EL (cell line): ENCODE measurements around the gene EIF4G3.
"Not testable (repeated sequence)": the region's sequence is repeated elsewhere in the genome, so short reads cannot be mapped to it uniquely, and the experiment has no call there.

Experiments used
- DNase-seq: peaks from one replicate; pipeline ENCODE4 v3.0.0-alpha.2; 2016

EIF4G3 gene

DNA sequence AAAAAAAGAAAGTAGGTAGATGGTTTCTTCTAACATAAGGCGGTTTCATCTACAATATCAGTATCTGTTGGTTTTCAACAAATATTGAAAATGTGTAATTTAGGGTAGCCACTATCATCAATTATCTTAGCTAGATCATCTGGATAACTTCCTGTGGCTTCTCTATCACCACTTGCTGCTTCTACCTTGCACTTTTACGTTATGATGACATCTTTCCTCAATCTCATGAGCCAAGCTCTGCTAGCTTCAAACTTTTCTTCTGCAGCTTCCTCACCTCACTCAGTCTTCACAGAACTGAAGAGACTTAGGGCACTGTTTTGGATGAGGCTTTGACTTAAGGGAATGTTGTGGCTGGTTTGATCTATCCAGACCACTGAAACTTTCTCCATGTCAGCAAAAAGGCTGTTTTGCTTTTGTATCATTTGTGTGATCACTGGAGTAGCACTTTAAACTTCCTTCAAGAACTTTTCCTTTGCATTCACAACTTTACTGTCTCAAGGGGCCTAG is 244.7 kb downstream of the EIF4G3 start:
- no peak for DNase-seq

DNA sequence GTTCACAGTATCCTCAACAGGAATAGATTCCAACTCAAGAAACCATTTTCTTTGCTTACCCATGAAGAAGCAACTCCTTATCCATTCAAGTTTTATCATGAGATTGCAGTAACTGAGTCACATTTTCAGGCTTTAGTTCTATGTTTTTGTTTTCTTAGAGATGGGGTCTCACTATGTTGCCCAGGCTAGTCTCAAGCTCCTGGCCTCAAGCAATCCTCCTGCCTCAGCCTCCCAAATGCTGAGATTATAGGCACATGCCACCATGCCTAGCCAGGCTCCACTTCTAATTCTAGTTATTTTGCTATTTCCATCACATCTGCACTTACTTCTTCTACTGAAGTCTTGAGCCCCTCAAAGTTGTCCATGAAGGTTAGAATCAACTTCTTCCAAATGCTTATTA is 246.3 kb downstream of the EIF4G3 start:
- no peak for DNase-seq

DNA sequence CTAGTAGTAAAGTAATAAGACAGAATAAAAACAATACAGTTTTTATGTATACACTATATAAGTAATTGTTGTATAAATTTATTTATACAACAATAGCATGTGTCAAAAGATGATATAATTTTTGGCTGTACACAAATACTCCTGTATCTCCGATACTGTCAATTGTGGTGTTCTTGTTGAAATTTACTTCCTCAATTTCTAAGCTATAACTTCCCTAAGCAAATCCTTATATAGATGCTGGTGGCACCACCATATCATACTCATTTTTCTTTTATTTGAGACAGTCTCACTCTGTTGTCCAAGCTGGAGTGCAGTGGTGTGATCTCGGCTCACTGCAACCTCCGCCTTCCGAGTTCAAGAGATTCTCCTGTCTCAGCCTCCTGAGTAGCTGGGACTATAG is 248.6 kb downstream of the EIF4G3 start:
- no peak for DNase-seq

DNA sequence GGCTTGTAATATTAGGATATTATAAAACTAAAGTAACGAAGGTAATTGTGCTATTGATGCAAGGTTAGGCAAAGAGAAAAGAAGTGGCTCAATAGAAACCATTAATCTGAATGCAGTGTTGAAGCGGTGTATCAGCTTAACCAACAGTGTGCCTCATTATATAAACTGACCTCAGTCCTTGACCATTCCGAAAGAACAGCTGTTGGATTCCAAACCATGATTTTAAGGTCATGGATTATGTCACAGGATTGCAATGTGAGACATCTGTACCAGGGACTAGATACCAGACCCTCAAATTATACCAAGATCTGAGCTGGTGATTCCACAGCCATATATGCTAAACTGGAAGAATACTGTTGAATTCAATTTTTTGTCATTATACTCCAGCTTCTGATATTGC is 255.4 kb downstream of the EIF4G3 start:
- DNase-seq = peak; percentile 34

DNA sequence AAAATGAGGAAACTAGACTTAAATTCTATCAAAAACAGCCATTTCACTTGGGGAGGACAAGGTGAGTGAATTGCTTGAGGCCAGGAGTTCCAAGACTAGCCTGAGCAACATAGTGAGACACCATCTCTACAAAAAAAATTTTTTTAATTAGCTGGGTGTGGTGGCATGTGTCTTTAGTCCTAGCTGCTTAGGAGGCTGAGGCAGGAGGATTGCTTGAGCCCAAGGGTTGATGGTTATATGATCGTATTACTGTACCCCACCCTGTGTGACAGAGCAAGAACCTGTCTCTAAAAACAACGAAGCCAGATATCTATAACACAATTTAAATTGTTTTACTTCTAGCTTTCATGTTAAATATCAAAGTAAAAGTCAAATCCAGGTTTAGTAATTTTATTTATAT is 263.5 kb downstream of the EIF4G3 start:
- no peak for DNase-seq

DNA sequence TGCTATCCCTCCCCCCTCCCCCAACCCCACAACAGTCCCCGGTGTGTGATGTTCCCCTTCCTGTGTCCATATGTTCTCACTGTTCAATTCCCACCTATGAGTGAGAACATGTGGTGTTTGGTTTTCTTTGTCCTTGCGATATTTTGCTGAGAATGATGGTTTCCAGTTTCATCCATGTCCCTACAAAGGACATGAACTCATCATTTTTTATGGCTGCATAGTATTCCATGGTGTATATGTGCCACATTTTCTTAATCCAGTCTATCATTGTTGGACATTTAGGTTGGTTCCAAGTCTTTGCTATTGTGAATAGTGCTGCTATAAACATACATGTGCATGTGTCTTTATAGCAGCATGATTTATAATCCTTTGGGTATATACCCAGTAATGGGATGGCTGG is 269.2 kb downstream of the EIF4G3 start:
- DNase-seq = not testable (repeated sequence)

DNA sequence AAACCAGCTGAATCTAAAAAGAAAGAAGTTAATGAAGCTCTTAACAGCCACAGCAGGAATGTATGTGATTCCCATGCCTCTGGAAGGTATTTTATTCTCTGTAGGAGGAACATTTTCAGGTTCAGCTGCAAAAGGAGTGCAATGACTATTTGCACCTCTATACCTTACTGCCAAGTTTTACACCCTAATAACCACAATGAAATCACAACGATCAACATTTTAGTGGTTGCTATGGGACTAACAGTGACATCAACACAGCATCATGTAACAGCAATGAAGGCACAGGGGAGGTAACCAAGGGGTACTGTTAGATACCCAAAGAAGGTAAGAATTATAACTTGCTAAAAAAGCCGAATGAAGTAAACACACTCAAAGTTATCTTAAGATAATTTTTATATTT is 273.3 kb downstream of the EIF4G3 start:
- DNase-seq = no peak

DNA sequence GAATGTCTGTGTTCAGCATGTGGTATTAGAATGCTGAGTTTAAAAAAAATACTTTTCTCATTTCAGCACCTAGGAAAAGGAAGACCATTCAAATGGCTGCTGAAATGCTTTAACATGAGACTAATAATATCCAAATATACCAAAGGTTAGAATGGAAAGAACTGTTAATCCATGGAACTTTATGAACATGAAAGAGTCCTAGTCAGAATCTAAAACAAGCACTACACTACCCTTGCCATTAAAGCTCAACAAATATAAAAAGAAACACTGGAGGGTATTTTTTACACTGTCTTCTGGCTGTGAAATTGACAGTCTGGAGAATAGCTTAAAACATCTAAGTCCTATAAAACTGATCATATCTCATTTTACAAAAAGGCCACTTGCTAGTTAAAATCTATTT is 276.6 kb downstream of the EIF4G3 start:
- DNase-seq = no peak

DNA sequence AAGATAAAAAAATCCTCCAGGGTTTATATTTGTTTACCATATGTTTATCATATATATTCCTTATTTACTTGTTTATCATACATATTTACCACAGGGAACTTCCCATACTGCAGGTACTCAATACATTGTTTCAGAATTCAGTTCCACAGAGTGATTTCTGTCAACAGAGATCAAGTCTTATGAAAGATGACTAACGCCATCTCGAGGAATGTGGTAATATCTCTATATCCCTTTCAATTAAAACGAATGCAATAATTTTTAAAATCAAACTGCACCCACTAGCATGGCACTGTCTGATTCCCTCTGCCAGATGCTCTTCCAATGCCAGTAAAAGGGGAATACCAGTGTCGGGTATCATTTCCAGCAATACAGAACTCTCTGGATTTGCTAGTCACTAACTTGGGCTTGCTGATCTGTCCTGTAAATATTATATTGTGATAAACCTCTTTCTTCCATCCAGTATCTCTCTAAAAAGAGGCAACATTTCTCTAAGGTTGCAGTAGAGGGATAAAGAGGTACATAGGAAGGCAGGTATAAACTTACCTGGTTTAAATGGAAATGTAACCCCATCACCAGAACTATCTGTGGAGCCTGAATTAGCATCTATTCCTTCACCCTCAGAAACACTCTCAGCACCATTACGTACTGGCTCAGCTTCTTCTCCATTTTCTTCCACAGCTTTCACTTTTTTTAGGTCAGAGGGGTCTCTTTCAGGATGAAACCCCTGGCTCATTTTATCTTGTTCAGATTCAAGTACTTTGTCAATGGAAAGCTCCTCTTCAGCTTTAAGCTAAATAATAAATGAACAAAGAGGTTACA is 277.3 kb downstream of the EIF4G3 start:
- DNase-seq = no peak

DNA sequence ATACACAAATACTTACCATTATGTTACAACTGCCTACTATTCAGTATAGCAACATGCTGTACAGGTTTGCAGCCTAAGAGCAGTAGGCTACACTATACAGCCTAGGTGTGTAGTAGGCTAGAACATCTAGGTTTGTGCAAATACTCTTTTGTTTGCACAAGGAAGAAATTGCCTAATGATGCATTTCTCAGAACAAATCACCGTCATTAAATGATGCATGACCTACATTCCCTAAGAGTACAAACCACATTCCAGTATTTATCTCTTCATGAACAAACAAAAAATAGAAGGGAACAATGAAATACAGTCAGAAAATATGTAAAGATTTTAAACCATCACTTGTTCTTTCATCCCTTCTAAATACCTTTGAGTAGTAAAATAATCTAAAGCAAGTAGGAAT is 279.9 kb downstream of the EIF4G3 start:
- no peak for DNase-seq

DNA sequence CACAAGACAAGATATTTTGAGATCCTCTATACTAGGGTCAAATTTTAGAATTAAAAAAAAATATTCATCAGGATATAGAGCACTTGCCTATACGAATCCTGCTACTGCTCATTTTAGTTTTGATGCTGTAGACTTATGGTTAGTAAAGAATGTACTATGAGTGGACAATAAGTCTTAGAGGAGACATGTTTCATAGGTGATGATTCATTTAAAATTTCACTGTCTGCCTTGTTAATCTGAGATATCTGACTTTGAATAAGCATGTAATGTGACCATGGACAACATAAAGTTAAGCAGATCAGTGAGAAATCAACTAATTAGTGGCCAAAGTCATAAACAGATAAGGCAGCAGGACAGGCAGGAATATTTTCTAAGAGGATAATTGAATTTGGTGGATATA is 282.8 kb downstream of the EIF4G3 start:
- DNase-seq = no peak

DNA sequence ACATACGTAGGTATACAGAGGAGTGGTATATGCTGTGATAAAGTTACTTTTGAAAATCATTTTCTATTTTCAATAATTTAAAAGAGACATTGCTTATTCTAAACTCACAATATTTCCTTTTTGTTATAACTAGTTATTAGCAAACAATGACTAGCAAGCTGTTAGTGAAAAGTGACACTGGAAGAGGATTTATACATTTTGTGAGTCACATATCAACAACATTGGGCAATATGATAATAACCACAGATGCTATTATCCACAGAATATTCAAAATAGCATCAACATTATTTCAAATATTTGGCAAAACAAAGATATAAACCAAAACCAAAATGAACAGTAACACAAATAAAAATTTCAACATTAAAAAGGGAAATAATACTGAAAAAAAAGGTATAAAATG is 285.6 kb downstream of the EIF4G3 start:
- no peak for DNase-seq

DNA sequence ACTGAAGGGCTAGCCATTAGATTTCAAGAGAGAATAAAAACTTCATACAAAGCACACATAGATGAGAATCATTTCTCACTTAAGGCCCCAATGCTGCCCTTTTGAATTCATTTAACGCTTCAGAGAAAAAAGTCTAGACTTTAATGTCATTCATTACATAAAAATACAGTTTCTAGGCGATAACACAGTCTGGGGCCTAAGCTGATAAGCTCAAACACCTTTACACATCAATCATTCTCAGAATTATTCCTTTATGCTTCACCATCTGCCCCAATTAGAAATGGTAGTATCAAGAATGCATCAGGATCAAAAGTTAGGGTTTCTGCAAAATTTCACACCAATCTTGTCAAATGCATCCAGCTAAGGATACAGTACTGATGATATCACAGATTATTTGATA is 289.5 kb downstream of the EIF4G3 start:
- DNase-seq = no peak

DNA sequence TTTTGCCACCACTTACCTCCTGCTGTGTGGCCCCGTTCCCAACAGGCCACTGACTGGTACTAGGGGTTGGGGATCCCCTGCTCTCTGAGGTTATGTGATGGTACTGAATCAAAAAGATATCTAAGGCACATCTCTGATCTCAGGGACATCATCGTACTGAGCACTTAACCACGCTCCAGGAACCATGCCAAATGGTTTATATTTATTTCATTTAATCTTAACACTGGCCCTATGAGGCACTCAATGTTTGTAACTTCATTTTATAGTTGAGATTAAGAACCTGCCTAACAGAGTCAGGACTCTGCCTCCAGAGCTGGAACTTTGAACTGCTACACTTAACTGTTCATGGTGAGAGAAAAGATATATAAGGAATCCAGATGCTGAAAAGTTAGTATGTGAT is 291.6 kb downstream of the EIF4G3 start:
- DNase-seq = peak; percentile 21

DNA sequence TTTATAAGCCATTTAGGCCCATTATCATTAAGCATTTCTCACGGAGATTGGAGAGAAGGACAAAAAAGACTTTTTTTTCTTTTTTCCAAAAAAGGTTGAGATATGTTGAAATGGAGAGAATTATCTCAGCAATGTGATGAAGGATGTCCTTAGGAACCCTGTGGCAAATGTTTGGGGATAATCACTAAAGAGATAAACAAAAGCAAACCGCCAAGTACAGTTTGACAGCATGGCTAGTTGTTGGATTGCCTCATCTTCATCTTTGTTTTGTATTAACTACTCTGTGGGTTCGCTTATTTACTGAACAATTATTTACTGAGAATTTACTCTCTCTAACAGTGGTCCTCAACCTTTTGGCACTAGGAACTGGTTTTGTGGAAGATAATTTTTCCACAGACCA is 292.2 kb downstream of the EIF4G3 start:
- no peak for DNase-seq

DNA sequence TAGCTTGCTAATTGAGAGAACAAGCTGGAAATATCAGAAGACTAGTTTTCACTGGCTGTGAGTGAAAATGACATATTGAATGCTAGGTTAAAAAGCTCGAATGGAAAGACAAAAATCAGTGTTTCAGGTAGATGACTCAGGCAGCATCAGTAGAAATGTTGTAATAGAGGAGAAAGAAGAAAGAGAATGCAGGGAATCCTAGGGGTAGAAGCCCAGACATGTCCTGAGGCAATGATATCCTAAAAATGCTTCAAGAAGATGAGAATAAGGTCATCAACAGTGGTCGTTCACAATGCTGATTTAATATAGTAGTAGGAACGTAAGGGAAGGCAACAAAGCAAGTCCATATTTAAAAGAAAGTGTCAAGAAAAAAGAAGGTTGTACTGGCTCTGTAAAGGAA is 292.9 kb downstream of the EIF4G3 start:
- peak; percentile 39 for DNase-seq

DNA sequence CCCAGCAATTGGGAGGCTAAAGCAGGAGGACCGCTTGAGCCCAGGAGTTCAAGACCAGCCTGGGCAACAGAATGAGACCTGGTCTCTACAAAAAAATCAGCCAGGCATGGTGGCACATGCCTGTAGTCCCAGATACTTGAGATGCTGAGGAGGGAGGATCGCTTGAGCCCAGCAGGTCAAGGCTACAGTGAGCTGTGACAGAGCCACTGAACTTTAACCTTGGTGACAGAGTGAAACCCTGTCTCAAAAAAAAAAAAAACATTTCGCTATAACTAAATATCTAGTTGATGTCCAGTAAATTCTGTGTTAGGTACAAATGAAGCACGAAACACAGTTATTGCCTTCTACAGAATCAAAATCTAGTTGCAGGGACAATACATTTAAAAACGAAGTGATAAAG is 293.9 kb downstream of the EIF4G3 start:
- no peak for DNase-seq

DNA sequence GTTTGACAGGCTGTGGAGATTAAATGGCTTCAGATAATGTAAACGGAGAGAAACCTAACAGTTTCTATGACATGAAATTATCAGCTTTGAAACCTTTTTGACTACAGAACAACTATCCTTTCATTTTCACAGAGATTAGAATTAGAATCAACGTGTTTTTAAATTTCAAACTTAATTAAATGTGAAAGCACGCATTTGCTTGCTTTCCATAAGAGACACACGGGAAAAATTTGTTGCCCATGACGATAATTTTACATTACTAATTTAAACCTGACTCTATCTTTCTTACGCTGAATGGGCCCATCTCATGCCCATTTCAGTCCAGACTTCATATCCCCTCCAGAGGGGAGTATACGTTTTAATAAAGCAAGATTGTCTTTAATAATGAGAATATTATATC is 297.9 kb downstream of the EIF4G3 start:
- DNase-seq = no peak

DNA sequence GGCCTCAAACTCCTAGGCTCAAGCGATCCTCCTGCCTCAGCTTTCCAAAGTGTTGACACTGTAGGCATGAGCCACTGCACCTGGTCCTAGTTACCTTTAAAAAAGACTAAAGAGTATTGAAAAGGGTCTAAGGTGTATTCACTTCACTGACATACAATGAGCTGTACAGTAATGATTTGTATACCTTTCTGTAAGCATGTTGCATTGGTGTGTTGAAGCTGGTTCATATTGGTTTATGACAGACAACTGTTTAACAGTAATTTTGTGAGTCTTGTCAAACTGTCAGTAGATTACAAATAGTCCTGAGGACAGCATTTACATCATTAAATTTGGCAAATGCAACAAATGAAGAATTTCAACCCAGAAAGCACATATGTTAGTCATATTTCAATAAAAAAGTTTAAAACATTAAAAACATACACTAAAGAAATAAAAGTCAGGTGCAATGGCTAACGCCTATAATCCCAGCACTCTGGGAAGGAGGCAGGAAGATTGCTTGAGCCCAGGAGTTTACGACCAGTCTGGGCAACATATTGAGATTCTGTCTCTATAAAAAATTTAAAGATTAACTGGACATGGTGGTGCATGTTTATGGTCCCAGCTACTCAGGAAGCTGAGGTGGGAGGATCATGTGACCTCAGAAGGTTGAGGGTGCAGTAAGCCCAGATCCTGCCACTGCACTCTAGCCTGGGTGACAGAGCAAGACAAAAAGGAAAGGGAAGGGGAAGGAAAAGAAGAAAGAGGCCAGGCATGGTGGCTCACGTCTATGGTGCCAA is 301.3 kb downstream of the EIF4G3 start:
- DNase-seq = no peak

DNA sequence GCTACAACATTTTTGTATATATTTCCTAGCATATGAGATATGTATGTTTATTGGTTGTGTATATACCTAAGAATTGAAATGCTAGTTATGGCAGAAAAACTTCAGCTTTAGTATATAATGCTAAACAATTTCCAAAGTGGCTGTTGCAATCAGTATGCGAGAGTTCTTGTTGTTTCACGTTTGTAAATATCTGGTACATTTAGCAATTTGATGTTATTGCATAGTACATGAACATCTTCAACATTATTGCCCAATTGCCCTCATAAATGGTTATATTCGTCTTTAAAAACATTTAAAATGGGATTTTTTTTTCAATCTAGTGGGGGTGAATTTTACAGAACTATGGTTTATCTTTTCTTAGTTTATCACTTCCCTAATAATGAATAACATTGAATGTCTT is 303.4 kb downstream of the EIF4G3 start:
- DNase-seq = no peak

DNA sequence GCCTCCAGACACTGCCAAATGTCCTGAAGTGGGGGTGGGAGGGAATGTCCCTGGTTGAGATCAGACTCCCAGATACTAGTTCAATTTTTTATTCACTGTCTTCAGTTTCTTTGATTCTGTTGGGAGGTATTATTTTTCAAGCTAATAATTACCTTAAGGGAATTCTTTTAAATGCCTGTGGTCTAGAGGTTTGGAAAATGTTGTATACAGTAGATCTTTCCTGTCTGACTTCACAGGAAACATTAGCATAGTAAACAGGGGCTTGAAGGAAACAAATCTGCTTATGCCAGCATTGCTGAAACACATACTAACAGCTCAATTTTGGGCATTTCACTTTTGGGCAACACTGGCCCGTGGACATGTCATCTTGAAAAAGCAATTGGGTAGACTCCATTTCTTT is 305.3 kb downstream of the EIF4G3 start:
- DNase-seq = no peak

DNA sequence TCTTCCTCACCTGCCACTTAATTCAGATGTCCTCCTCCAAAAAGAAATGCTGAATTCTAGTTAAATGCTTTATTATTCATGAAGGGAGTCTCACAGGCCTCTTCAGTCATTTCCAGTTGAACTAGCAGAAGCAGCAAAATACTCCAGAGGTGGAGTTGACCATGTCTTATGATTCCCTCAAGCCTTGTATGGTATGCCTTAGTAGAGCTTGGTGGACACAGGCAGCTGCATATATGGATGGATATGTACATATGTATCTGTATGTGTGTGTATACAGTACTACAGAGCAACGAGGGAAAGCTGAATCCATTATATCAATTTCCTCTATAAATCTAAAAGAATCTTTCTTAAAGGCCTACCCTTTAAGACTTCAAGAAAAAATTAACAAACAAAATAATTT is 306.0 kb downstream of the EIF4G3 start:
- no peak for DNase-seq

DNA sequence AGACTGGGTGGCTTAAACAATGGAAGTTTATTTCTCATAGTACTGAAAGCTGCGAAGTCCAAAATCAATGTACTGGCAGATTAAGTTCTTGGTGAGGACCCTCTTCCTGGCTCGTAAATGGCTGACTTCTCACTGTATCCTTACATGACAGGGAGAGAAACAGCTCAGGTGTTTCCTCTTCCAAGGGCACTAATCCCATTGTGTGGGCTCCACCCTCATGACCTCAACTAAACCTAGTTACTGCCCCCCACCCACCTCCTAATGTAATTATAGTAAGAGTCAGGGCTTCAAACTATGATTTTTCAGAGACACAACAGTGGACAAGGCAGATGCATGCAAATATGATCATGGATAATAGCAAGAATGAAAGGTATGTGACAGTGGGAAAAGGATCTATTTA is 308.4 kb downstream of the EIF4G3 start:
- no peak for DNase-seq

DNA sequence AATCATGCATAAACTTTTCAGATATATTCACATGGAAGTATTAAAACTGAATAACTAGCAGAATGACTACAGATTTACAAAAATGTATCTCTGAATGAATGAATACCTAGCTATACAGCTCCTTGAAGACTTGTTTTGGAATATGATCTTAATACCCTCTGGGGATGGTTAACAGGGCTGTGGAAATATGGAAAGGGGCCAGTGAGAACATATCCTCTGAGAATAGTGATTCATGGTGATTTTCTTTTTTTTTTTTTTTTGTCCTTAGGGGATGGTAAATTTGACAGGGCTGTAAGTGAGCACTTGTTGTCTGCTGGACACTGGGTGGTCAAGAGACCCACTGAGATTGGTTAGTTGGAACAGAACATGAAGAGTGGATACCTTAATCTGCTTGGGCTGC is 308.9 kb downstream of the EIF4G3 start:
- peak; percentile 55 for DNase-seq
